ENCODE results near the gene SYT12.

GRCh38 chr11:67031791-67032561 is 9.0 kb downstream of the SYT12 start:
- TF ChIP-seq CTCF (conservative IDR thresholded peaks at IDR 0.05; ENCODE audit: low read length) (no peak), EZH2phosphoT487 (IDR thresholded peaks at IDR 0.05; ENCODE audit: borderline replicate concordance, low read depth, low read length) (no peak)

Measured in OCI-LY7 (cell line).